K562 (cell line): ENCODE measurements around the gene RNPEP.

Experiments used
- CTCF ChIP-seq, 3 experiments: IDR thresholded peaks in 2 of 3; conservative IDR thresholded peaks in 1 of 3; 2 replicates each; pipeline ENCODE4 v1.5.1; 2011 to 2012; ENCODE audit warnings: low read length in 3 of 3, mild to moderate bottlenecking in 3 of 3, control low read depth in 2 of 3, improper control_type of control experiment in 1 of 3, inconsistent platforms in 1 of 3, low read depth in 1 of 3, mixed read lengths in 1 of 3, moderate library complexity in 1 of 3; ENCODE audit not compliant: insufficient read depth in 2 of 3
- GABPA ChIP-seq: fragments of 200-800 bp; sonication (Bioruptor generic); conservative IDR thresholded peaks from 2 replicates; pipeline ENCODE4 v1.6.1; 2016; ENCODE audit warnings: low read depth, missing genetic modification characterization, missing compliant biosample characterization
- GABPB1 ChIP-seq: sonication (generic); formaldehyde crosslinking; IDR thresholded peaks from 2 replicates; pipeline ENCODE4 v1.8.0; 2022; ENCODE audit warnings: mild to moderate bottlenecking, missing genetic modification reagents
- HNRNPL ChIP-seq: fragments of 200-400 bp; formaldehyde crosslinking; IDR thresholded peaks from 2 replicates; pipeline ENCODE4 v1.6.1; 2017; ENCODE audit warnings: low read depth, mild to moderate bottlenecking, low read length
- IRF9 ChIP-seq: fragments of 450-650 bp; IDR thresholded peaks from 2 replicates; pipeline ENCODE4 v1.6.1; 2016; ENCODE audit warnings: missing biosample characterization, missing genetic modification characterization
- MLX ChIP-seq, 2 experiments: fragments of 450-650 bp in 1 of 2; sonication (generic) in 1 of 2; formaldehyde crosslinking; conservative IDR thresholded peaks; 2 replicates each; pipeline versions ENCODE4 v1.4.0 to v1.8.1; 2020 to 2022; ENCODE audit warnings: mild to moderate bottlenecking in 1 of 2, missing genetic modification reagents in 1 of 2
- MXI1 ChIP-seq: IDR thresholded peaks from 2 replicates; pipeline ENCODE4 v1.6.1; 2011; ENCODE audit warnings: low read depth, mild to moderate bottlenecking, improper control_type of control experiment, low read length
- MYC ChIP-seq, 2 experiments: fragments of 250-450 bp in 1 of 2; sonication (Bioruptor Pico) in 1 of 2; IDR thresholded peaks; 2 replicates each; pipeline versions ENCODE4 v1.5.1 to v1.6.1; 2012 to 2021; ENCODE audit warnings: low read depth in 2 of 2, borderline replicate concordance in 1 of 2, improper control_type of control experiment in 1 of 2, low read length in 1 of 2, mild to moderate bottlenecking in 1 of 2, moderate library complexity in 1 of 2
- NKRF ChIP-seq: fragments of 450-650 bp; IDR thresholded peaks from 2 replicates; pipeline ENCODE4 v1.6.1; 2016; ENCODE audit warnings: borderline replicate concordance
- REST ChIP-seq, 2 experiments: fragments of 450-650 bp; formaldehyde crosslinking in 1 of 2; IDR thresholded peaks; 2 replicates each; pipeline versions ENCODE4 v1.4.0 to v1.6.1; 2014 to 2020; ENCODE audit warnings: mild to moderate bottlenecking in 2 of 2, borderline replicate concordance in 1 of 2, low read depth in 1 of 2
- SMARCA5 ChIP-seq: fragments of 450-650 bp; IDR thresholded peaks from 2 replicates; pipeline ENCODE4 v1.6.1; 2016
- SP1 ChIP-seq: sonication (generic); formaldehyde crosslinking; IDR thresholded peaks from 2 replicates; pipeline ENCODE4 v1.8.1; 2022; ENCODE audit warnings: mild to moderate bottlenecking, missing genetic modification reagents
- ZNF274 ChIP-seq: IDR thresholded peaks from 2 replicates; pipeline ENCODE4 v1.6.1; 2011; ENCODE audit warnings: low read depth, mild to moderate bottlenecking, low read length, moderate library complexity, borderline replicate concordance

GRCh38 chr1:201999625-202000238, 17.3 kb downstream of the RNPEP start:
- TF ChIP-seq CTCF (IDR thresholded peaks at IDR 0.05 in 2 of 3, conservative IDR thresholded peaks at IDR 0.05 in 1 of 3; ENCODE audit: insufficient read depth in 2 of 3, low read depth in 1 of 3, low read length in 3 of 3) (peak; percentile 91 to 93 (median 93)), MXI1 (no peak), MYC (IDR thresholded peaks at IDR 0.05; ENCODE audit: low read depth, low read length) (no peak), MYC (CRISPR knock-in tag; IDR thresholded peaks at IDR 0.05; ENCODE audit: borderline replicate concordance, low read depth) (no peak), SP1 (CRISPR knock-in tag) (no peak), MLX (CRISPR knock-in tag; conservative IDR thresholded peaks at IDR 0.05) (no peak), GABPA (tag) (no peak), HNRNPL (no peak), SMARCA5 (no peak), NKRF (no peak), IRF9 (tag) (no peak), ZNF274 (no peak), GABPB1 (CRISPR knock-in tag) (no peak), REST (IDR thresholded peaks at IDR 0.05; ENCODE audit: borderline replicate concordance) (peak; percentile 76), REST (CRISPR knock-in tag; IDR thresholded peaks at IDR 0.05; ENCODE audit: low read depth) (no peak)
